Aorta (tissue), 5 donors: ENCODE data around the gene HSPA1L. TPM values are rescaled to one million over a fixed set of nuclear protein-coding genes. Genes with fewer than 3 reads are reported as not detected.

Source experiments
- ATAC-seq: fragments of 200-7000 bp; cut with Tn5 transposase; one replicate; pipeline ENCODE4 v1.9.1; 2022; ENCODE audit warnings: moderate library complexity; ENCODE audit not compliant: low FRiP score
- DNase-seq, 2 donors: peaks; one replicate each; pipeline ENCODE4 v3.0.0-alpha.2; 2020
- H3K27ac ChIP-seq, 2 donors: one replicate each; pipeline ENCODE4 v1.5.1; 2013; ENCODE audit warnings: low read length in 2 of 2, mild to moderate bottlenecking in 2 of 2, moderate library complexity in 2 of 2, control low read depth in 1 of 2, inconsistent platforms in 1 of 2, low read depth in 1 of 2
- H3K27me3 ChIP-seq, 2 donors: one replicate each; pipeline ENCODE4 v1.6.1; 2013; ENCODE audit warnings: control low read depth in 1 of 2, low read length in 1 of 2, mild to moderate bottlenecking in 1 of 2, moderate library complexity in 1 of 2; ENCODE audit not compliant: insufficient read depth in 2 of 2, control insufficient read depth in 1 of 2
- H3K36me3 ChIP-seq, 2 donors: one replicate each; pipeline ENCODE4 v1.6.1; 2013; ENCODE audit warnings: control low read depth in 1 of 2, low read length in 1 of 2, mild to moderate bottlenecking in 1 of 2; ENCODE audit not compliant: insufficient read depth in 2 of 2, control insufficient read depth in 1 of 2
- H3K4me1 ChIP-seq, 2 donors: one replicate each; pipeline ENCODE4 v1.6.1; 2013; ENCODE audit warnings: low read length in 2 of 2, control low read depth in 1 of 2, mild to moderate bottlenecking in 1 of 2, moderate library complexity in 1 of 2; ENCODE audit not compliant: insufficient read depth in 2 of 2, control insufficient read depth in 1 of 2
- H3K4me3 ChIP-seq, 2 donors: one replicate each; pipeline ENCODE4 v1.5.1; 2013; ENCODE audit warnings: low read length in 2 of 2, control low read depth in 1 of 2, mild to moderate bottlenecking in 1 of 2
- H3K9me3 ChIP-seq: one replicate; pipeline ENCODE4 v1.6.1; 2013; ENCODE audit warnings: mild to moderate bottlenecking, low read length; ENCODE audit not compliant: control insufficient read depth
- WGBS, 2 donors: extraction: QIAGEN DNeasy Blood & Tissue Kit; methylation state at CpG; one replicate each; pipeline ENCODE4 v1.1.7; 2013; 5-methylcytosine and 5-hydroxymethylcytosine counted together
- intact Hi-C, 2 donors: fragments of 100-400 bp; cut with DNase I; formaldehyde crosslinking; loops; one replicate each; pipeline versions ENCODE4 v1.14.2 to v1.15.0; 2022
- polyA plus RNA-seq, 2 donors: library from polyadenylated mRNA; stranded (reverse); fragments of 200-250 nt; gene quantifications; one replicate each; pipeline ENCODE4 v1.2.3, GENCODE V29; 2013
- total RNA-seq, 2 donors: library from RNA; stranded (reverse); fragmentation: NEBNext Ultra II Directional; extraction: Animal tissue kit (Norgen Biotek cat#: 25700); gene quantifications; one replicate each; pipeline ENCODE4 v1.2.1, GENCODE V29; 2021
- donor health status: healthy with polysubstance abuse.
- donor health status: Bipolar disorder and iron deficiency.
- donor health status: DM: no; HTN: no; CAD: no.
- donor health status: DM: no; HTN: no; CAD: no.
- donor health status: DM: yes; HTN: yes; CAD: no.

The HSPA1L gene
- total and polyA plus RNA-seq, 4 donors = 1.3 to 2.1 (median 1.9) TPM

GRCh38 chr6:31761343-31761742 is 53.7 kb downstream of the HSPA1L start:
- Histone ChIP-seq H3K9me3 (no peaks in the 10 kb centered on the region), H3K36me3 (no peaks in the 10 kb centered on the region), H3K27me3 (no peaks in the 10 kb centered on the region), H3K4me1 (no peaks in the 10 kb centered on the region), H3K27ac (no peak overlapping the region), H3K4me3 (no peak overlapping the region)
- 96% methylated on average over 8 of the region's 8 CpGs for WGBS, 2 donors
- DNase-seq (no peak), ATAC-seq (no peak)
- intact Hi-C loops = no loop called here

- 86 to 88% methylated on average over 5 of the region's 5 CpGs for WGBS, 2 donors
- intact Hi-C loops = no loop called here
- H3K36me3 ChIP-seq = no peaks in the 10 kb centered on the region
- H3K27me3 ChIP-seq = no peaks in the 10 kb centered on the region
- H3K4me1 ChIP-seq = no peaks in the 10 kb centered on the region
- ATAC-seq (no peak), DNase-seq (no peak)
- no peaks in the 10 kb centered on the region for H3K9me3 ChIP-seq
- H3K27ac ChIP-seq = no peak overlapping the region
- no peak overlapping the region for H3K4me3 ChIP-seq
Observed at GRCh38 chr6:31760790-31761189, 54.3 kb downstream of the HSPA1L start.

Other genes with a start within 250 kb of the HSPA1L start
Only the 30 nearest of the 40 such genes appear.
- gene BAG6, start 162.6 kb downstream of the HSPA1L start, total RNA-seq = 100 to 1,000 TPM; 207 to 215 TPM
- gene BAG6, start 162.6 kb downstream of the HSPA1L start, polyA plus RNA-seq = 100 to 1,000 TPM in 1 of 2 donors, 10 to 100 TPM in 1; 75.0 to 379 TPM
- under 1 TPM; 0.42 to 0.96 TPM for gene APOM, start 159.4 kb downstream of the HSPA1L start, total RNA-seq
- gene APOM, start 159.4 kb downstream of the HSPA1L start, polyA plus RNA-seq = 1 to 10 TPM in 1 of 2 donors, not detected in 1; 2.6 TPM
- 10 to 100 TPM; 18.3 to 20.2 TPM for gene C6orf47, start 154.5 kb downstream of the HSPA1L start, total RNA-seq
- gene C6orf47, start 154.5 kb downstream of the HSPA1L start, polyA plus RNA-seq = 10 to 100 TPM in 1 of 2 donors, 1 to 10 TPM in 1; 7.5 to 12.0 TPM
- gene GPANK1, start 150.3 kb downstream of the HSPA1L start, total RNA-seq = 10 to 100 TPM; 10.9 to 16.5 TPM
- gene GPANK1, start 150.3 kb downstream of the HSPA1L start, polyA plus RNA-seq = 10 to 100 TPM; 15.9 to 22.8 TPM
- gene CSNK2B, start 149.2 kb downstream of the HSPA1L start, total RNA-seq = 100 to 1,000 TPM; 100 to 106 TPM
- gene CSNK2B, start 149.2 kb downstream of the HSPA1L start, polyA plus RNA-seq = 100 to 1,000 TPM; 122 to 191 TPM
- 10 to 100 TPM; 19.6 to 20.8 TPM for gene LY6G5B, start 145.3 kb downstream of the HSPA1L start, total RNA-seq
- gene LY6G5B, start 145.3 kb downstream of the HSPA1L start, polyA plus RNA-seq = 10 to 100 TPM in 1 of 2 donors, 1 to 10 TPM in 1; 1.6 to 25.1 TPM
- 1 to 10 TPM; 1.2 to 3.3 TPM for gene LY6G5C, start 134.2 kb downstream of the HSPA1L start, total RNA-seq
- gene LY6G5C, start 134.2 kb downstream of the HSPA1L start, polyA plus RNA-seq = 1 to 10 TPM; 3.3 to 5.9 TPM
- 10 to 100 TPM; 41.8 to 48.1 TPM for gene ABHD16A, start 112.0 kb downstream of the HSPA1L start, total RNA-seq
- gene ABHD16A, start 112.0 kb downstream of the HSPA1L start, polyA plus RNA-seq = 10 to 100 TPM; 12.9 to 50.1 TPM
- gene LY6G6F, start 108.4 kb downstream of the HSPA1L start, total RNA-seq = not detected
- not detected for gene LY6G6F, start 108.4 kb downstream of the HSPA1L start, polyA plus RNA-seq
- not detected for gene LY6G6D, start 99.9 kb downstream of the HSPA1L start, total RNA-seq
- not detected for gene LY6G6D, start 99.9 kb downstream of the HSPA1L start, polyA plus RNA-seq
- gene LY6G6C, start 93.5 kb downstream of the HSPA1L start, total RNA-seq = not detected
- not detected for gene LY6G6C, start 93.5 kb downstream of the HSPA1L start, polyA plus RNA-seq
- gene MPIG6B, start 91.9 kb downstream of the HSPA1L start, total RNA-seq = under 1 TPM; 0.84 to 0.96 TPM
- gene MPIG6B, start 91.9 kb downstream of the HSPA1L start, polyA plus RNA-seq = not detected
- gene DDAH2, start 86.0 kb downstream of the HSPA1L start, total RNA-seq = 100 to 1,000 TPM; 122 to 133 TPM
- 100 to 1,000 TPM; 118 to 189 TPM for gene DDAH2, start 86.0 kb downstream of the HSPA1L start, polyA plus RNA-seq
- gene CLIC1, start 78.8 kb downstream of the HSPA1L start, total RNA-seq = 100 to 1,000 TPM; 303 to 322 TPM
- 100 to 1,000 TPM; 331 to 368 TPM for gene CLIC1, start 78.8 kb downstream of the HSPA1L start, polyA plus RNA-seq
- 10 to 100 TPM in 1 of 2 donors, 1 to 10 TPM in 1; 5.9 to 15.1 TPM for gene MSH5, start 75.3 kb downstream of the HSPA1L start, total RNA-seq
- 1 to 10 TPM in 1 of 2 donors, not detected in 1; 7.0 TPM for gene MSH5, start 75.3 kb downstream of the HSPA1L start, polyA plus RNA-seq
- gene SAPCD1, start 52.6 kb downstream of the HSPA1L start, total RNA-seq = 1 to 10 TPM in 1 of 2 donors, under 1 TPM in 1; 0.68 to 2.9 TPM
- 1 to 10 TPM in 1 of 2 donors, not detected in 1; 3.2 TPM for gene SAPCD1, start 52.6 kb downstream of the HSPA1L start, polyA plus RNA-seq
- 1 to 10 TPM in 1 of 2 donors, under 1 TPM in 1; 0.58 to 1.3 TPM for gene VWA7, start 38.0 kb downstream of the HSPA1L start, total RNA-seq
- gene VWA7, start 38.0 kb downstream of the HSPA1L start, polyA plus RNA-seq = under 1 TPM in 1 of 2 donors, not detected in 1; 0.23 TPM
- gene VARS1, start 19.5 kb downstream of the HSPA1L start, total RNA-seq = 10 to 100 TPM; 44.4 to 49.6 TPM
- gene VARS1, start 19.5 kb downstream of the HSPA1L start, polyA plus RNA-seq = 10 to 100 TPM in 1 of 2 donors, 1 to 10 TPM in 1; 9.8 to 26.4 TPM
- 10 to 100 TPM; 32.4 to 33.4 TPM for gene LSM2, start 8.3 kb downstream of the HSPA1L start, total RNA-seq
- 10 to 100 TPM; 41.7 to 42.2 TPM for gene LSM2, start 8.3 kb downstream of the HSPA1L start, polyA plus RNA-seq
- gene HSPA1A, start 260 bp upstream of the HSPA1L start, total RNA-seq = 100 to 1,000 TPM; 194 to 454 TPM
- gene HSPA1A, start 260 bp upstream of the HSPA1L start, polyA plus RNA-seq = 10 to 100 TPM; 55.1 to 98.7 TPM
- gene HSPA1B, start 12.5 kb upstream of the HSPA1L start, total RNA-seq = 100 to 1,000 TPM; 155 to 332 TPM
- gene HSPA1B, start 12.5 kb upstream of the HSPA1L start, polyA plus RNA-seq = 10 to 100 TPM; 23.2 to 61.1 TPM
- gene NEU1, start 47.5 kb upstream of the HSPA1L start, total RNA-seq = 10 to 100 TPM; 23.9 to 24.6 TPM
- gene NEU1, start 47.5 kb upstream of the HSPA1L start, polyA plus RNA-seq = 10 to 100 TPM; 20.3 to 23.7 TPM
- gene SLC44A4, start 63.7 kb upstream of the HSPA1L start, total RNA-seq = 1 to 10 TPM in 1 of 2 donors, under 1 TPM in 1; 0.60 to 1.5 TPM
- 10 to 100 TPM in 1 of 2 donors, under 1 TPM in 1; 0.31 to 12.0 TPM for gene SLC44A4, start 63.7 kb upstream of the HSPA1L start, polyA plus RNA-seq
- gene EHMT2, start 82.4 kb upstream of the HSPA1L start, total RNA-seq = 10 to 100 TPM; 23.6 to 40.4 TPM
- 10 to 100 TPM; 16.7 to 56.8 TPM for gene EHMT2, start 82.4 kb upstream of the HSPA1L start, polyA plus RNA-seq
- 1 to 10 TPM; 1.8 to 4.9 TPM for gene ZBTB12, start 86.8 kb upstream of the HSPA1L start, total RNA-seq
- gene ZBTB12, start 86.8 kb upstream of the HSPA1L start, polyA plus RNA-seq = 1 to 10 TPM; 1.2 to 3.4 TPM
- gene C2, start 112.4 kb upstream of the HSPA1L start, total RNA-seq = 10 to 100 TPM; 20.8 to 46.6 TPM
- gene C2, start 112.4 kb upstream of the HSPA1L start, polyA plus RNA-seq = 10 to 100 TPM in 1 of 2 donors, 1 to 10 TPM in 1; 5.6 to 16.7 TPM
- 100 to 1,000 TPM in 1 of 2 donors, 10 to 100 TPM in 1; 56.7 to 141 TPM for gene CFB, start 130.8 kb upstream of the HSPA1L start, total RNA-seq
- gene CFB, start 130.8 kb upstream of the HSPA1L start, polyA plus RNA-seq = 10 to 100 TPM; 26.4 to 90.4 TPM
- gene NELFE, start 143.7 kb upstream of the HSPA1L start, total RNA-seq = 10 to 100 TPM; 42.2 to 55.5 TPM
- 10 to 100 TPM; 61.9 to 71.5 TPM for gene NELFE, start 143.7 kb upstream of the HSPA1L start, polyA plus RNA-seq
- gene SKIC2, start 143.9 kb upstream of the HSPA1L start, total RNA-seq = 10 to 100 TPM; 53.8 to 90.3 TPM
- gene SKIC2, start 143.9 kb upstream of the HSPA1L start, polyA plus RNA-seq = 100 to 1,000 TPM in 1 of 2 donors, 10 to 100 TPM in 1; 26.7 to 188 TPM
- gene DXO, start 156.9 kb upstream of the HSPA1L start, total RNA-seq = 10 to 100 TPM; 20.2 to 20.5 TPM
- 10 to 100 TPM in 1 of 2 donors, 1 to 10 TPM in 1; 5.1 to 41.7 TPM for gene DXO, start 156.9 kb upstream of the HSPA1L start, polyA plus RNA-seq